HUDEP-2 (cell line): Measurements from ENCODE around the gene FNDC7.
"Not testable (repeated sequence)": the region's sequence is repeated elsewhere in the genome, so short reads cannot be mapped to it uniquely, and the experiment has no call there.

Experiments used
- DNase-seq, 76 experiments: peaks; one replicate each; lab custom pipeline; 2025; ENCODE audit not compliant: unreplicated experiment in 76 of 76; lab: John Stamatoyannopoulos, UW

Gene FNDC7

DNA sequence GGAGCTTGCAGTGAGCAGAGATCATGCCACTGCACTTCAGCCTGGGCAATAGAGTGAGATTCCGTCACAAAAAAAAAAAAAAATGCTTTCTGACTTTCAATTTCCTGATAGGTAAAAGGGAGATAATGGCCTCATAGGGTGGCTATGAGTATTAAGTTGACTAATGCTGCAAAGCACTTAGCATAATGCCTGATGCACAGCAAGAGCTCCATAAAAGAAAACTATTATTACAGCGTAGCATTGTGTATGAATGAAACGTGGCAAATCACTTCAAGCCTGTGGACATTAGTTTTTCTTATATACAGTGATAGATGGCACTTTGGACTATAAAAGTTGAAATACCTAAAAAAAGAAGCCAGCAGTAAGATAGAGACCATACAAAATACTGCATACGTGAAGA, 16.8 kb downstream of the FNDC7 start:
- no peak for DNase-seq

- no peak for DNase-seq
Observed at GRCh38 chr1:108732398-108732797, 19.7 kb downstream of the FNDC7 start.

DNA sequence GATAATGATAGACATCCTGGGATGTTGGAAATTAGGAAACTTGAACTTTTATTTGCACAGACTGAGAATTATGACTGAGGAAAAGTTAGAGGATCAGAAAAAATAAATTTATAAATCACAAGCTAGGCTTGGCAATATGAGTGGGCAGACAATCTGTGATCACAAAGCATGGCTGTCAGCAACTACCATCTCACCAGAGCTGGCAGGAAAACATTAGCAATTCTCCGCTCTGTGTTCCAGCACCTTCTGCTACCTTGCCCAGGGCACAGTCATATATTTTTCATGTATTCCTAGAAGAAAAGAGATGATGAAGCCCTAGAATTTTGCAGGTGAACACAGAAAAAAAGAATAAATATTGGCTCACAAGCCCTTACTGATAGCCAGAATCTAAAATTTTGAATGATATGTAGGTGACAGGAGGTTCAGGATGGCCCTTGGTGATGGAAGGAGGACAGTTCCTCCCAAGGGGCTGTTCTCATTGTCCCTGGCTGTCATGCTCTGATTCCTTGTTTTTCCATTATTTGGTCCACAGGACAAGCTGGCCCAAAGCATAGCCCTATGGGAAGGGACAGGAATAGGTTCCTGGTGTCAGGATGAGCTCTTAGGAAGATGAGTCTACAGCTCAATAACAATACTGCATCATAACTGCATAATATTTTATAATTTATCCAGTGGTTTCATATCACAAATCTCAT, 21.6 kb downstream of the FNDC7 start:
- no peak for DNase-seq

GRCh38 chr1:108742253-108742652, 29.5 kb downstream of the FNDC7 start:
- DNase-seq = no peak

DNA sequence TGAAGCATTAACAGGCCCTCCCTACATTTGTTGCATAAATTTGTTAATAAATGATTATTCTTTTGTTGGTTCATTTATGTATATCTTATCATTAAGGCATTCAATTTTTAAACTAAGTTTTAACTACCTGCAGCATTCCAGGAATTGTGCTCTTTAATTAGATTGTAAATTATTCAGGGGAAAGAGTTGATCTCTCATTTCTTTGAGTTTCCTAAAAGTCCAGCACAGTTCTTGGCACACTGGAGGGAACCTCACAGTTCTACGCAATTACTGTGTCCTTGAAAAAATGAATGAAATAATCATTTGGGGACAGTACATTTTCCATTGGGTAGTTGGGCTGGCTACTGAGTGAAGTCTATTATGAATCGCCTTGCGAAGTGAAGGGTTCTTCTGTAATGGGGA, 33.3 kb downstream of the FNDC7 start:
- DNase-seq = no peak

GRCh38 chr1:108746382-108747170, 33.9 kb downstream of the FNDC7 start, which contains the start of gene STXBP3:
STXBP3 (plus strand) TSS chr1:108746674; CDS start chr1:108746738, 64 bp downstream.
- peak; percentile 61 to 99 (median 97) for DNase-seq

GRCh38 chr1:108747171-108747850, 34.6 kb downstream of the FNDC7 start:
- peak in 65 of 76 experiments; percentile 9 to 75 (median 46) for DNase-seq

GRCh38 chr1:108747898-108748297, 35.2 kb downstream of the FNDC7 start:
- no peak for DNase-seq

- no peak for DNase-seq
Observed at GRCh38 chr1:108749081-108749480, 36.4 kb downstream of the FNDC7 start.

DNA sequence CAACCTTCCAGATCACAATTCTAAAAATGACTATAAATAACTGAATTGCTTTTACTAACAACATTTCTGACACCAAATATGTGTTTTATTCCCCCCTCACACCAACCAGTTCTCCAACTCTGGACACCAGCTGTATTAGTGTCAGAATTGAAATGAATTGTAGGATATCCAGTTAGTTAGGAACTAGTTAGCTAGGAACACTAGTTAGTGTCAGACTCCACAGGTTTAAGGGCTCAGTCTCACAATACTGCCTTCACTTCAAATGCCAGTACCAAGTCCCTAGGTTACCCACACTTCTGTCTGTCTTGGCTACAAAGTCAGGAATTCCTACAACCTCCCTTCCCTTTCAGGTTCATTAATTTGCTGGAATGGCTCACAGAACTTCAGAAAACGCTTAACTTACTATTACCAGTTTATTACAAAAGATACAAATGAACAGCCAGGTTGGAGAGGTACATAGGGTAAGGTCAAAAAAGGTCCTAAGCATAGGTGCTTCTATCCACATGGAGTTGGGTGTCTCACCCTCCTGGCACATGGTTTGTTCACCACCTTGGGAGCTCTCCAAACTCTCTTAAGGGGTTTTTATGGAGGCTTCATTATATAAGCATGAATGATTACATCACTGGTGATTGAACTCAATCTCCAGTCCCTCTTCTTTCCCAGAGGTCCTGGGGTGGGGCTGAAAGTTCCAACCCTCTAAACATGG, 37.9 kb downstream of the FNDC7 start:
- no peak for DNase-seq

DNA sequence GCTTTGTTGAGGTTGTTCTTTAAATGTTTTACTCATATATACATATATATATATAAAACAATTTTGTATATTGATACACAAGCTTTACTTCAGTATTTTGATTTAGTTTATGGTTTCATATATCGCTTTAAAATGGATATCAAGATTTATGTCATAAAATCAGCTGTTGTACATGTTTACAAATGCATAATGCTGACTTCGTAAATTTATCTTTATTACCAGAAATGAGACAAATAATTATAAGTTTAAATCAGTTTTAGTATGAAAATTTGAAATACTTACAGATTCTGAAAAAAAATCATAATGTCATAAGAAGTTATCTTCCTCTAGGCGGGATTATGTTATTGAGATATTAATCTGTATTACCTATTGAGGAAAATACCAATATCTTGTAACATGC, 40.7 kb downstream of the FNDC7 start:
- no peak for DNase-seq

DNA sequence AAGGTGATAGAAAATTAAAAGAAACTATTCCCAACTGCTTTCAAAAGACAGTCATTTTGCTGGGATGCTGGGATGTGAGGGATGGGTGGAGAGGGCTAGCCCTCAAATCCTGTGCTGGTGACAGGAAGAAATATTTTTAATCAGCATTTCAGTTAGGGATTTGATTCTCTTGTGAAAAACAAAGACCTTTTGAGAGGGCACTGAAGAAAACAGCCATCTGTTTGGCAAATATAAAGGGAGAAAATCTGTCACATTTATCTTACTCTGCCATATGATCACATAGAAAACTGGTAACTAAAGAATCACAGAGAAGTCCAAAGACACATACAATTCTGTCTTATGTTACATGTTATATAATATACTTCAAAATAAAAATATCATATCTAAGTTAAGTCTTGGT, 46.1 kb downstream of the FNDC7 start:
- no peak for DNase-seq

DNA sequence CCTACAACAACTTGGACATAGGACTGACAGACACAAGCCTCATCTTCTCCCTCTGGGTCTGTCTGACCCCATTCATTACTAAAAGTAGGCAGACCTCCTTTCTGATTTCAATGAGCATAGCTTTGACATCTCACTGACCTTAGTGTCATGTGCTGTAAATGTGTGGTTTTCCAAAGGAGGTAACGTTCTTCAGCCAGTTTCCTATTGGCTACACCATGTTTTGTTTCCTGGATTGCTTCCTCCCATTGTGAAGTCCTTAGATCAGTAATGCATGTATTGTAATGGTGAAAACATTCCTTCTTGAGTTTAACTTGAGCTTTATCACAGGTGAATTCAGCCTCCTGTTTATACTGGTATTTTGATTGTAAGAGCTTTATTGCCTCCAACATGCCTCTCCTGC, 54.4 kb downstream of the FNDC7 start:
- no peak for DNase-seq

DNA sequence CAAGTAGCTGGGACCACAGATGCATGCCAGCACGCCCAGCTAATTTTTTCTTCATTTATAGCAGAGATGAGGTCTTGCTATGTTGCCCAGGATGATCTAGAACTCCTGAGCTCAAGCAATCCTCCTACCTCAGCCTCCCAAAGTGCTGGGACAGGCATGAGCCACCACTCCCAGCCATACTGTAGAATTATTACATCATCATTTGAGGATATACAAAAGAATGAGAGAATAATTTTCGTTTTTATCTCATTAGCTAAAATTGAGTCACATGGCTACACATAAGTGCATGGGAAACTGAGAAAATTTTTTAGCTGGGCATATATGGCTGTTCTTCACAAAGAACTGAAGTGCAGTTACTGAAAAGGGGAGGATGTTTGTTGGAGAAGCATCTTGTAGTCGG, 55.0 kb downstream of the FNDC7 start:
- DNase-seq = no peak

- DNase-seq = no peak
Observed at GRCh38 chr1:108777839-108778238, 65.1 kb downstream of the FNDC7 start.

DNA sequence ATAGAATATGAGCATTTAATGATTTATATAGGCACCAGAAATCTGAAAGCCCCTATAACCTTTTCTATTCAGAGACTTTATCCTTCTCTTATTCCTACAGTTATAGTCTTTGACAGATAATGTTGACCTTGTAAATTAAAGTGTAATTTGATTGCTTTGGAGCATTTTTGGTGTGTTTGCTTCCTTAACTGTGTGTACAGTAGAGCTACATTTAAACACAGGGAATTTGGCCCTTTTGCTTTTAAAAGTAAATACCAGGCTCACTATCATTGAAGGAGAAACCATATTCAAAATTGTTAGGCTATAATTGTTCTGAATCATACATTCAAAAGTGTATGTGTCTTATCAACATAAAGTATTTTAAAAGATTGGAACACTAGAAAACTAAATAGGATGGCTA, 66.7 kb downstream of the FNDC7 start:
- DNase-seq = no peak

- DNase-seq = no peak
Observed at GRCh38 chr1:108780937-108781574, 68.3 kb downstream of the FNDC7 start.

- DNase-seq = not testable (repeated sequence)
Observed at GRCh38 chr1:108781575-108781944, 68.9 kb downstream of the FNDC7 start.

DNA sequence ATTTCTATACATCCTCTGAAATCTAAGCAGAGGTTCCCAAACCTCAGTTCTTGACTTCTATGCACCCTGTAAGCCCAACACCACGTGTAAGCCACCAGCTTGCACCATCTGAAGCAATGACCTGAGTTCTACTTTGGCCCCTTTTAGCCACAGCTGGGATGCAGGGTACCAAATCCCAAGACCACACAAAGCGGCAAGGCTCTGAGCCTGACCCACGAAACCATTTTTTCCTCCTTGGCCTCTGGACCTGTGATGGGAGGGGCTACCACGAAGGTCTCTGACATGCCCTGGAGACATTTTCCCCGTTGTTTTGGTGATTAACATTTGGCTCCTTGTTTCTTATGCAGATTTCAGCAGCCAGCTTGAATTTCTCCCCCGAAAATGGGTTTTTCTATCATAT, 72.6 kb downstream of the FNDC7 start:
- no peak for DNase-seq

GRCh38 chr1:108785880-108786279, 73.2 kb downstream of the FNDC7 start:
- no peak for DNase-seq

- DNase-seq = no peak
Observed at GRCh38 chr1:108791790-108792189, 79.1 kb downstream of the FNDC7 start.
